Caco-2 (cell line): ENCODE measurements around the gene ZNF519. TPM values are rescaled to one million over a fixed set of nuclear protein-coding genes. Genes with fewer than 3 reads are reported as not detected.
"Not testable (repeated sequence)": the region's sequence is repeated elsewhere in the genome, so short reads cannot be mapped to it uniquely, and the experiment has no call there.

Source experiments
- BruUV-seq: library from RNA; stranded (reverse); fragments of 400-500 nt; replicated peaks from 2 replicates; lab custom pipeline; 2021; lab: Mats Ljungman, UMichigan
- CTCF ChIA-PET: fragments of 300-600 bp; sonication (Branson Sonifier 250); formaldehyde crosslinking; loops from one replicate; lab custom pipeline; 2022; ENCODE audit warnings: antibody characterized with exemption; lab: Charles Lee
- POLR2A ChIA-PET: fragments of 300-600 bp; sonication (Branson Sonifier 250); formaldehyde crosslinking; loops from one replicate; lab custom pipeline; 2022; ENCODE audit warnings: antibody characterized with exemption; lab: Charles Lee
- DNase-seq, 2 experiments: peaks; one replicate each; pipeline versions ENCODE4 v3.0.0 to v3.0.0-alpha.2; 2020 to 2022
- H3K27me3 ChIP-seq: replicated peaks from 2 replicates; pipeline ENCODE4 v1.6.0; 2011; ENCODE audit warnings: low read length; ENCODE audit not compliant: control insufficient read depth, insufficient read depth
- H3K36me3 ChIP-seq: 2 replicates; pipeline ENCODE4 v1.5.1; 2011; ENCODE audit warnings: low read length; ENCODE audit not compliant: control insufficient read depth, insufficient read depth
- H3K4me1 ChIP-seq: fragments of 250-450 bp; sonication (Bioruptor Pico); 2 replicates; pipeline ENCODE4 v1.5.1; 2020; ENCODE audit warnings: mild to moderate bottlenecking
- H3K4me3 ChIP-seq: 2 replicates; pipeline ENCODE4 v1.5.1; 2011; ENCODE audit warnings: low read depth, mild to moderate bottlenecking, control low read depth, low read length
- H3K9me3 ChIP-seq: fragments of 250-450 bp; sonication (Bioruptor Pico); 2 replicates; pipeline ENCODE4 v1.5.1; 2020; ENCODE audit warnings: mild to moderate bottlenecking, moderate library complexity
- H3K27ac Mint-ChIP-seq: one replicate; pipeline ENCODE4 v1.8.0; 2022; ENCODE audit warnings: mixed read lengths; ENCODE audit not compliant: unreplicated experiment
- H3K27me3 Mint-ChIP-seq: one replicate; pipeline ENCODE4 v1.8.0; 2022; ENCODE audit warnings: mixed read lengths; ENCODE audit not compliant: insufficient read depth, unreplicated experiment
- H3K36me3 Mint-ChIP-seq: one replicate; pipeline ENCODE4 v1.8.0; 2022; ENCODE audit warnings: mild to moderate bottlenecking, mixed read lengths; ENCODE audit not compliant: insufficient read depth, unreplicated experiment
- H3K4me1 Mint-ChIP-seq: one replicate; pipeline ENCODE4 v1.8.0; 2022; ENCODE audit warnings: low read depth, mixed read lengths; ENCODE audit not compliant: unreplicated experiment
- H3K4me3 Mint-ChIP-seq: one replicate; pipeline ENCODE4 v1.8.0; 2022; ENCODE audit warnings: mild to moderate bottlenecking, moderate library complexity, mixed read lengths; ENCODE audit not compliant: unreplicated experiment
- H3K9me3 Mint-ChIP-seq: one replicate; pipeline ENCODE4 v1.8.0; 2022; ENCODE audit warnings: mixed read lengths; ENCODE audit not compliant: unreplicated experiment
- CTCF ChIP-seq, 2 experiments: fragments of 200-600 bp in 1 of 2; IDR thresholded peaks; 1 replicate in 1 of 2; 2 replicates in 1 of 2; pipeline versions ENCODE4 v1.5.1 to v1.8.0; 2011 to 2022; ENCODE audit warnings: antibody characterized with exemption in 1 of 2, control low read depth in 1 of 2, inconsistent platforms in 1 of 2, low read depth in 1 of 2, low read length in 1 of 2, mild to moderate bottlenecking in 1 of 2, moderate library complexity in 1 of 2; ENCODE audit not compliant: insufficient read depth in 1 of 2, severe bottlenecking in 1 of 2, unreplicated experiment in 1 of 2
- intact Hi-C: fragments of 100-400 bp; cut with micrococcal nuclease; formaldehyde crosslinking; loops from one replicate; pipeline ENCODE4 v1.10.0; 2022; ENCODE audit not compliant: unreplicated experiment
- total RNA-seq: library from RNA; stranded (reverse); gene quantifications from 2 replicates; pipeline ENCODE4 v1.2.3, GENCODE V29; 2022

The ZNF519 gene
- total RNA-seq, 1 experiment from 2014 or later = 22.3 TPM

GRCh38 chr18:14175404-14175803 is 43.2 kb upstream of the ZNF519 start:
- H3K27ac Mint-ChIP-seq = not testable (repeated sequence)

GRCh38 chr18:14174706-14175085 is 42.5 kb upstream of the ZNF519 start:
- intact Hi-C loops = loop anchor here (5.0 kb wide), 2 partner anchors 53 to 223 kb away; no protein-coding TSS in a partner anchor
- no peaks in the 10 kb centered on the region for H3K4me1 Mint-ChIP-seq
- H3K36me3 ChIP-seq = no peaks in the 10 kb centered on the region
- no peak overlapping the region for H3K4me3 ChIP-seq
- H3K4me1 ChIP-seq = no peaks in the 10 kb centered on the region
- no peaks in the 10 kb centered on the region for H3K27me3 Mint-ChIP-seq
- no peaks in the 10 kb centered on the region for H3K27me3 ChIP-seq
- peak in 1 of 2 experiments; percentile 34 for DNase-seq
- no peak overlapping the region for H3K27ac Mint-ChIP-seq
- no TSS peak for BruUV-seq
- TF ChIP-seq CTCF (IDR thresholded peaks at IDR 0.05; ENCODE audit: insufficient read depth in 1 of 2, low read depth in 1 of 2, low read length in 1 of 2, severe bottlenecking in 1 of 2, unreplicated experiment in 1 of 2) = no peak
- H3K9me3 Mint-ChIP-seq = no peaks in the 10 kb centered on the region
- no peaks in the 10 kb centered on the region for H3K36me3 Mint-ChIP-seq
- no peak overlapping the region for H3K4me3 Mint-ChIP-seq
- no peaks in the 10 kb centered on the region for H3K9me3 ChIP-seq
- POLR2A ChIA-PET = no interaction called here
- CTCF ChIA-PET = no interaction called here

More at GRCh38 chr18:14175404-14175803, 43.2 kb upstream of the ZNF519 start:
- H3K27me3 ChIP-seq, H3K9me3 Mint-ChIP-seq, H3K4me3 ChIP-seq, H3K36me3 Mint-ChIP-seq, DNase-seq, H3K36me3 ChIP-seq, BruUV-seq, CTCF ChIA-PET, POLR2A ChIA-PET, H3K9me3 ChIP-seq, H3K4me1 ChIP-seq, H3K27me3 Mint-ChIP-seq, H3K4me3 Mint-ChIP-seq, H3K4me1 Mint-ChIP-seq: not testable (repeated sequence)
- intact Hi-C loops = loop anchor here (5.0 kb wide), 2 partner anchors 52 to 222 kb away; no protein-coding TSS in a partner anchor

- H3K36me3 ChIP-seq, H3K4me3 Mint-ChIP-seq, H3K4me1 Mint-ChIP-seq, H3K27me3 ChIP-seq, H3K9me3 Mint-ChIP-seq, H3K4me3 ChIP-seq, POLR2A ChIA-PET, H3K36me3 Mint-ChIP-seq, DNase-seq, H3K27me3 Mint-ChIP-seq, CTCF ChIA-PET, intact Hi-C loops, H3K4me1 ChIP-seq, BruUV-seq, H3K9me3 ChIP-seq, H3K27ac Mint-ChIP-seq: not testable (repeated sequence)
These were observed 41.9 kb upstream of the ZNF519 start for GRCh38 chr18:14174002-14174705.

- H3K4me1 Mint-ChIP-seq, DNase-seq, POLR2A ChIA-PET, H3K9me3 Mint-ChIP-seq, CTCF ChIA-PET, BruUV-seq, H3K27me3 Mint-ChIP-seq, H3K36me3 ChIP-seq, H3K9me3 ChIP-seq, H3K4me3 Mint-ChIP-seq, intact Hi-C loops, H3K27ac Mint-ChIP-seq, H3K36me3 Mint-ChIP-seq, H3K27me3 ChIP-seq, H3K4me1 ChIP-seq, H3K4me3 ChIP-seq: not testable (repeated sequence)
These were observed 41.1 kb upstream of the ZNF519 start for GRCh38 chr18:14173116-14173951.

- H3K4me3 Mint-ChIP-seq, H3K4me1 Mint-ChIP-seq, POLR2A ChIA-PET, H3K36me3 Mint-ChIP-seq, DNase-seq, H3K36me3 ChIP-seq, H3K4me3 ChIP-seq, intact Hi-C loops, H3K9me3 ChIP-seq, H3K4me1 ChIP-seq, H3K27me3 ChIP-seq, BruUV-seq, CTCF ChIA-PET, H3K27me3 Mint-ChIP-seq, H3K9me3 Mint-ChIP-seq, H3K27ac Mint-ChIP-seq: not testable (repeated sequence)
These were observed 40.2 kb upstream of the ZNF519 start for GRCh38 chr18:14172142-14173115.
